HG03175 (cell line): Measurements from ENCODE around the gene IL10RB.
A peak's percentile ranks its signal among the peaks of the same experiment; 100 is the strongest.

Experiments used
- ATAC-seq: cut with Tn5 transposase; IDR thresholded peaks from one replicate; pipeline ENCODE4 v1.9.1; 2021; ENCODE audit warnings: mild to moderate bottlenecking, moderate library complexity; ENCODE audit not compliant: unreplicated experiment

IL10RB gene

DNA sequence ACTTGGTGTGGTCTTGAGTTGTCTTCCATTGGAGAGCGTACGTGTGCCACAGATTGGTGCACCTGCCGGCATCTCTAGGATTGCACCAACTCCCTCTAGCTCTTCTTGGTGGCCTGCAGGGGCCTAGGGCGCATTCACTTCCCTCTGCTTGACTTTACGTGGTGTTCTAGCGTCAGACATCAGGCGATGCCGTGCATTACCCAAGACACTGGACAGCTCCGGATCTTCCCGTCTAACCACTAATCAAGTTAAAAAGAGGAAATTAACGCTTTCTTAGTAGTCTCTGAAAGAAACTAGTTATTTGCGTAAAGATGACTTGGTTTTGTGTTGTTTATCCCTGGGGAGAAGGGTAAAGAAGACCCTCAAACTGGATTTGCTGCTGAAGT is 510 bp upstream of the IL10RB start:
- peak; percentile 36 for ATAC-seq

- ATAC-seq: no peak
These were observed 595 bp downstream of the IL10RB start for GRCh38 chr21:33266789-33267135.

DNA sequence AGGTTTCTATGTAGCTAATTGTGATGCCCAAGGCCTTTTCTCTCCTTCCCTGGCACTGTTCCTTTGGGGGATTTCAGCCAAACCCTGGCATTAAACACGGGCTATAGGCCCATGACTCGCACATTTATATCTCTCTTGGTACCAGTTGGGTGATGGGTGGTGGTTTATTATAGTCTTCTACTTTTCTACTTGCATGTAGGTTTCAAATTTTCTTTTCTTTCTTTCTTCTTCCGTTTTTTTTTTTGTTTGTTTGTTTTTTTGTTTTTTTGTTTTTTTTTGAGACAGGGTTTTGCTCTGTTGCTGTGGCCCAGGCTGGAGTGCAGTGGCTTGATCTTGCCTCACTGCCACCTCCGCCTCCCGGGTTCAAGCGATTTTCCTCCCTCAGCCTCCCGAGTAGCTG is 1.1 kb downstream of the IL10RB start:
- no peak for ATAC-seq

GRCh38 chr21:33268393-33268736 is 2.2 kb downstream of the IL10RB start:
- peak; percentile 15 for ATAC-seq

DNA sequence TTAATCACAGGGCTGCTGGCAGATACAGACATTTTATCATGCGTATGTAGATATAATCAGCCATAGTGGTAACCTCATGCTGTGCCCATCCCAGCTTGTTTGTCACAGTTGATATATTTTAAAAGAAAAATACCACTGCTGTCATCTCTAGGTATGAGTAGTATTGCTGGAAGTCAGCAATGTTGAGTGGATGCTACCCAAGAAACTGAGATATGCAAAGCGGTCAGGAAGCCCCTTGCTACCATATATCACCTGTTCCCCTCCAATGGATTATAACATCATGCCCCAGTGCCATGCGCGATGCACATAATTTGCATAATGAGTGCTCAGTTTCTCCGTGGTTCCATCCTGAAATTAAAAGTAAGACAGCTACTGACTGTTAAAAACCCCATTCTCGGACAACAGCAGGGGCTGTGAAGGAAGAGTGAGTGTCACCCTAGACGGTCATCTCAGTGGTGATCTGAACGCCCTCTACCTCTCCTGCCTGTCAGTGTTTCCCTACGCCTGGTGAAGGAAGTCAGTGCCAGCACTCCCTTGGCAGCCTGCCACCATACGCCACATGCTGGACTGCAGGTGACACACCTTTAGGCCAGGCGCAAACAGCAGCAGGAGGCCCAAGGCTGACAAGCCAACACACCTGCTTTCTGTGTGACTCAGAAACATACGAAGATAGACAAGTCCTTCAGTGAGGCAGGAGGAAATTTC is 2.7 kb downstream of the IL10RB start:
- ATAC-seq: peak; percentile 70

DNA sequence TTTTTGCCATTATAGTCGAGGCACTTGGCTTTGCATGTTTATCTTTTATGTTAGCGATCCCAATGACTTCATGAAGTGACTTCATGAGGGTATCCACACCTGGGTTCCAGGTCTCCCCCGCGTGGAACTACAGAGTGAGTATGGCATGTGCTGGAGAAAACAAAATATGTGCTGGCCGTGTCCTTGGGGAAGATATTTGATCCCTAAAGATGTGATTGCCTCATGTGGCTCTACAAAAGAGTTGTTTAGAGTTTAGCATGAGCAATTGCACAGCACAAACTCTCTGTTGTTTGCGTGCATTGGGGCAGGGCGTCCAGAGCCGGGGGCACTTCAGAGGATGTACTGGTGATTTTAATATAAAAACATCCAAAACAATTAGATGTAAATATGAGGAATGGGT is 4.8 kb downstream of the IL10RB start:
- no peak for ATAC-seq

GRCh38 chr21:33273044-33273443 is 6.9 kb downstream of the IL10RB start:
- ATAC-seq: no peak

DNA sequence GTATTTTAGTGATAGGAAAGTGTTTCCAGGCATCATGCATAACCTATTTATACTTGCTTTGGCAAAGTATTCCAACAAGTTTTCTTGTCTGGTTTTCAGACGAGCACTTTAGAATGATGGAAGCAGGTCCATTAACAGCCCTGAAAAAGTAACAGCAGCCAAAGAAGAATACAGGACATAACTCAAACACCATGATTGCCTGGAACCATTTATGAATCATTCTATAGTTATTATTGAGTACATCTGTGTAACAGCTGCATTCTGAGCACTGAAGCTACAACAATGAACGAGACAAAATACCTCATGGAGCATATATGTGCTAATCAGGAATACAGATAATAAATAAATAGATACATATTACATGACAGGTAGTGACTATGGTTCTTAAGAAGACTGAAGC is 12.6 kb downstream of the IL10RB start:
- no peak for ATAC-seq

- no peak for ATAC-seq
These were observed 13.2 kb downstream of the IL10RB start for GRCh38 chr21:33279330-33279820.

DNA sequence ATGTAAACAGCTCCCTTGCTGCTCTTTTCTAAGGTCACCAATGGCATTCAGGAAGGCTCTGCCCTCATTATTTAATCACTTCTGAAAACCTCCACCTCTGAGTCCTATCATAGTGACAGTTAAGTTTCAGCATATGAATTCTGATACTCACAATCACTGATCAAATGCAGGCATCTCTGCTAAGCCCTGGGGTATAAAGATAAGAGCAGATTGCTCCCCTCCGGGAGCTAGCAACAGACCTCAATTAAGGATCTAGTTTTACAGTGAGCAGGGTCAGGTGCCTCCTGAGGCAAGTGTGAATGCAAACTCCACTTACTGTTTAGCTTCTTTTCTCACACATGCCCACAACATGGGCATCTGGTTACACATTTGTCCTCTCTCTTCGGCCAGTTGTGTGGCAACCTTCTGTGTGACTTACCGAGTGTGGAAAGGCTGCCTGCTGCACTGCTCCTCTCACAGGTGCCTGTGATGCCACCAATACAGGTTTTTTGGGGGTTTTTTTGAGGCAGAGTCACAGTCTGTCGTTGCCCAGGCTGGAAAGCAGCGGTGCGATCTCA is 15.0 kb downstream of the IL10RB start:
- no peak for ATAC-seq

DNA sequence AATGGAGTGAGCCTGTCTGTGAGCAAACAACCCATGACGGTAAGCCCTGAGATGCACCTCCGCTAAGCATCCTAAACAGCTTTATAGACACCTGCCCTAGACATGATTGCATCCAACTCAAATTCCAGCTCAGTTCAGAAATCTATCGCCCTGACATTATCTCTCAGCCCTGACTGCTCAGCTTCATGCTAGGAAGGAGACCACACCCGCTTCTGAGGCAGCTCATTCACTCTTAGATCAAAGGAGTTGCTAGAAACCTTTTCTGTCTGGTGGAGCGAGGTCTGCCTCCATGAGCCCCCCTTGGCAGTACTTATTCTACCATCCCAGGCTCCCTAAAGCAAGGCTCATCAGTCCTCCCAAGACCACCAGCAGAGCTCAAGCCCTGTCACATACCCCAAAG is 17.0 kb downstream of the IL10RB start:
- ATAC-seq: no peak

DNA sequence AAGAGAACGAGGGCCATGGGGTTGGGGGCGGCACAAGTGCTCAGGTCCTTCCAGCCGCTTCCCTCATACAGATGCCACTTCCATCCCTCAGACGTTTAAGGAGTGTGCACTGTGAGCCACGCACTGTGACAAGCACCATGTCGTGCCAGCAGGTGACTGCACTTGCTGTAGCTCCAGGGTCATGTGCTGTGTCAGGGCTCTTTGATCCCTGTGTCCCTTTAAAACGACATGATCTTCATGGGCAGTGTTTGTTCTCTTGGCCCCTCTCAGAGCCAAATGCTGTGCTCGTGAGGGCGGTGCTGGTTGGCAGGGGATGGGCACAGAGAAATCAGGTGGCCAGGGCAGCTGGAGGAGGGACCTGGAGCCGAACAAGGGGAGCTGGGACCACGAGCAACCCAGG is 19.9 kb downstream of the IL10RB start:
- ATAC-seq: no peak

DNA sequence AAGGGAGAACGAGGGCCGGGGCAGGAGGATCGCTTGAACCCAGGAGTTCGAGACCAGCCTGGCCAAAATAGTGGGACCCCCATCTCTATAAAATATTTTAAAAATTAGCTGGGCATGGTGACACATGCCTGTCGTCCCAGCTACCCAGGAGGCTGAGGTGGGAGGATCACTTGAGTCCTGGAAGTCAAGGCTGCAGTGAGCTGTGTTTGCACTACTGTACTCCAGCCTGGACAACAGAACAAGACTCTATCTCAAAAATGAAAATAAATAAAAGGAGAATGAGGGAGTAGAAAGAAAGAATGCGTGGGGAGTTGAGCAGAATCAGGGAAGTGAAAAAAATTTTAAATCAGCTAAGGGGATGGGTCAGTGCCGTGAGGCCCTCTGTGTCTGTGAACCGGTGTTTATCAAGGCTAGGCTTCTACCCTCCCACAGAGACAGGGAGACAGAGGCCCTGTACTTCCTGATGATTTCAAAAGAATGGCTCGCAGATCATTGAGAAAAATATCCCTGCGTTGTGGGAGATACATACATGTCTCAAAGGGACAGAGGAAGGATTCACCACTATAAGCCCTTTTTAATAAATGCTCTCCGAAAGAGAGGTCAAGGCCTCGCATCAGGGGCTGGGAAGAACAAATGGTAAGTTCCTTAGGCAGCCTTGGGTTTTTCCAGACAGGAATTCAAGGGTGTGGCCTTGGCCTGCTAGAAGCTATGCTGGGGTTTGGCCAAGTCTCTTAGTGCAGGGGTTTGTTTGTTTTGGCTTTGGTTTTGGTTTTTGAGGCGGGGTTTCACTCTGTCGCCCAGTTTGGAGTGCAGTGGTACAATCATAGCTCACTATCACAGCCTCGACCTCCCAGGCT is 20.7 kb downstream of the IL10RB start:
- ATAC-seq: no peak

DNA sequence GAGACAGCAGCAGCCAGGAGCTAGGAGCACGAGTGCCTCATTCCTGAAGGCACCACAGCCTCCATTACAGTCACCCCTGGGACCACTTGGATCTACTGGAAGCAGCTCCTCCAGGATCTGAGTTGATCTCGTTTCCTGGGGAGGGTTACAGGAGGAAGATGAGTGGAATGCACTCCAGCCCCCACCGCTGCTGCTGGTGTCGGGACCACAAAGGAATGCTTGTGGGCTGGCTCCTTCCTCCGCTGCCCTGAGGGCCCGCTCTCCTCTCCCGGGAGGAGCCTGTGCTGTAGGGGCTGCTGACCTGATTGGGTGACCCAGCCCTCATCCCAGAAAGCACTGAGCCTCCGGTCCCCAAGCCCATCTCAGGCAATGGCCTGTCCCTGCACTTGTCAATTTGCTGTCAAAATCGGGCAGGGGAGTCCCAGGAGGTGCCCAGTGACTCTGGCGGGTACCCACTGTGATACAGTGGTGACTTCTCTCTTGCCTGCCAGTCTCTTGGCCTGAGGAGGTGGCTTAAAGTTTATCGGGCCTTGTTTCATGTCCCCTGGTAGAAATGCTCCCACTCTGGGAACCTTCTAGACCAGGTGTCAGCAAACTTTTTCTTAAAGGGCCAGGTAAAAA is 23.1 kb downstream of the IL10RB start:
- no peak for ATAC-seq

DNA sequence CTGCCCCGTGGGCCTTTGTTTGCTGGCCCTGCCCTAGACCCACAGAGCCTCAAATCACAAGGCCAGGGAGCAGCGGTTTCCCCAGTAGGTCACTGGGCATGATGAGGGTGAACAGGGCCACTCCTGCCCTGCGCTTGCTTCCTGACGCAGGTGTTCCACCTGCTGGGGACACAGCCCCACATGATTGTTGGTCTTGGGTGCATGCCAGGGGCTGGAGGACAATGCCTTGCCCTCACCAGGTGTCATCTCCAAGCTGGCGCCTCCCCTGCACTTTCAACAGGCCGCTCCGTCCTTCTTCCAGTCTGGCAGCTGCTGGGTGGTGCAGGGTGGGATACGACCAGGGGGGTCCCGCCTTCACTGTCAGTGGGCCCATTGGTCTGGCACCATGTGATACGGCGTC is 24.3 kb downstream of the IL10RB start:
- ATAC-seq: no peak

DNA sequence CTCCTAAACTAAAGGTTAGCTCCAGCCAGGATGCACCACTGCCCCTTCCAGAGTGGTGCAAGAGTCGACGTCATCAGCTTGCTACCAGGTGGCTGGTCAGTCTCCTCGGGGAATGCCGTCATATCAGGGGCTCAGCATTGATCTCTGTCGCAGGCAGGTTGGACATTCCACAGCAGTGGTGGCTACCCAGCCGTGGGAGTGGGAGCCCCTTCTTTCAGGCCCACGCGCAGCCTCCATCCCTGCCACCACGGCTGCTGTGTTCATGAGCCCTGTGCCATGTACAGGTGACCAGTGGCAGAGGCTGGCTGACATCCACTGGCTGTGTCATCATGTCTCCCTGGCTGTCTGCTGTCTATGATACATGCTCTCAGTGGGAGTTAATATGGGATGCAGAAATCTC is 25.5 kb downstream of the IL10RB start:
- no peak for ATAC-seq

GRCh38 chr21:33292724-33293123 is 26.6 kb downstream of the IL10RB start:
- no peak for ATAC-seq

DNA sequence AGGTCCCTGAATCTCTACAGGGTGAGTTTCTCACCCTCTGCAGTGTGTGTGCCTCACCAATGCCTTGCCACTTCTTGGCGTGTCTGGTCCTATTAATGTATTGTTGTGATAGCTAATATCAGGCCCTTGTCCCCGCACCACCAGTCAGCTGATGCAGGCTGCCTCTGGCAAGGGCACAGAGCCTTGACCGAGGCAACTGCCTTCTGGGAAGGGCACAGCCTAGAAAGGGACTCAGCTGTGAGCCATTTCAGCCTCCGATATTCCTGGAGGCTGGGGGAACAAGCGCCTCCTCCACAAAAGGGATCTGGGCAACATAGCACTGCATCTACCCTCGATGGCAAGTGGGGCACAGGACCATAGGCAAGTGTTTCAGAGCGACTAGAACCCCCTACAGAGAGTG is 27.0 kb downstream of the IL10RB start:
- no peak for ATAC-seq

DNA sequence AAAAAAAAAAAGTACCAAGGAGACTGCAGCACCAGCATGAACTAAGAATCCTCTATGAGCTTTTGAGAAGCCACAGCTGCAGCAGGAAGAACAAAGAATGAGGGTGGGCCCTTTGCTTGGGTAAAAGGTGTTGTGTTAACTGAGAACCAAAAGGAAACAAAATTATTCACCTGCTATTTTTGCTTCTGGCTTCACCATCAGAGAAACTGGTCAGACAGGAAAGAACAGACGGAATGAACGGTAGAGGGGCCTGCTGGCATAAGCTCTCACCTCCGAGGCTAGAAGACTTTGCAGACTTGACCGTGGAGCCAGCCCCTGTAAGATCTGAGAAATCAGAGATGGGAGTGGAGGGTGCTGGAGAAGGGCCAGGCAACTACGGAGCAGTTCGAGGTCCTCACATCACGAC is 27.6 kb downstream of the IL10RB start:
- no peak for ATAC-seq

GRCh38 chr21:33296156-33296555 is 30.0 kb downstream of the IL10RB start:
- no peak for ATAC-seq

GRCh38 chr21:33299181-33299752 is 33.1 kb downstream of the IL10RB start:
- ATAC-seq: peak; percentile 75
